GM18519 (cell line): ENCODE results near the gene DNAH14.
"Not testable (repeated sequence)": the region's sequence is repeated elsewhere in the genome, so short reads cannot be mapped to it uniquely, and the experiment has no call there.

Source experiments
- ATAC-seq: cut with Tn5 transposase; IDR thresholded peaks from one replicate; pipeline ENCODE4 v1.9.1; 2021; ENCODE audit warnings: mild to moderate bottlenecking, moderate library complexity; ENCODE audit not compliant: unreplicated experiment, low FRiP score

The DNAH14 gene

DNA sequence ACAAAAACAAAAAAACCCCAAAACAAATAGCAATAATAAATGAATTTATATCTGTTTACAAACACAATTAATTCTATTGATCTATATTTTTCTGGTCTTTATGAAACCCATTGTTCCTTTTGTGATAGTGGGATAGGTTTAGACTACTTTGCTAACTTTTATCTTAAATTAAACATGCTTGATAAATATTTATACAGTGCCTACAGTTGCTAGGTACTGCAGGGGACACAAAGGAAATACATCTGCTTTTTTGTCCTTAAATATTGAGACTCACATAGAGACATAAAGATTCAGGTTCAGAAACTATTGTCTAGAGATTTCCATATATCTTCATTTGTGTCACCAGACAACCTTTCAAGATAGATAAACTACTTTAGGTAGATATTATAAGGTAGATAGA is 8.5 kb upstream of the DNAH14 start:
- ATAC-seq = no peak

- ATAC-seq = no peak
Observed at GRCh38 chr1:224921354-224921753, 8.1 kb upstream of the DNAH14 start.

GRCh38 chr1:224922404-224923164 is 6.9 kb upstream of the DNAH14 start:
- ATAC-seq = no peak

DNA sequence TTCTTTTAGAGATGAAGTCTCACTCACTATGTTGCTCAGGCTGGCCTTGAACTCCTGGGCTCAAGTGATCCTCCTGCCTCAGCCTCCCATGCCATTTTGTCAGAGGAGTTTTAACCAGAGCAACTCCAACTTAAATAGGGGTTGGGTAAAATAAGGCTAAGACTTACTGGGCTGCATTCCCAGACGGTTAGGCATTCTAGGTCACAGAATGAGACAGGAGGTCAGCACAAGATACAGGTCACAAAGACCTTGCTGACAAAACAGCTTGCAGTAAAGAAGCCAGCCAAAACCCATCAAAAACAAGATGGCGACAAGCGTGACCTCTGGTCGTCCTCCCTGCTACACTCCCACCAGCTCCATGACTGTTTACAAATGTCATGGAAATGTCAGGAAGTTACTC is 5.7 kb upstream of the DNAH14 start:
- ATAC-seq = no peak

DNA sequence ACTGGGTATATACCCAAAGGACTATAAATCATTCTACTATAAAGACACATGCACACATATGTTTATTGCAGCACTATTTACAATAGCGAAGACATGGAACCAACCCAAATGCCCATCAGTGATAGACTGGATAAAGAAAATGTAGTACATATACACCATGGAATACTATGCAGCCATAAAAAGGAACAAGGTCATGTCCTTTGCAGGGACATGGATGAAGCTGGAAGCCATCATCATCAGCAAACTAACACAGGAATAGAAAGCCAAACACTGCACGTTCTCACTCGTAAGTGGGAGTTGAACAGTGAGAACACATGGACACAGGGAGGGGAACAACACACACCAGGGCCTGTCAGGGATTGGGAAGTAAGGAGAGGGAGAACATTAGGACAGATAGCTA is 1.8 kb upstream of the DNAH14 start:
- ATAC-seq = not testable (repeated sequence)

GRCh38 chr1:224928906-224929305 is 569 bp upstream of the DNAH14 start:
- no peak for ATAC-seq

DNA sequence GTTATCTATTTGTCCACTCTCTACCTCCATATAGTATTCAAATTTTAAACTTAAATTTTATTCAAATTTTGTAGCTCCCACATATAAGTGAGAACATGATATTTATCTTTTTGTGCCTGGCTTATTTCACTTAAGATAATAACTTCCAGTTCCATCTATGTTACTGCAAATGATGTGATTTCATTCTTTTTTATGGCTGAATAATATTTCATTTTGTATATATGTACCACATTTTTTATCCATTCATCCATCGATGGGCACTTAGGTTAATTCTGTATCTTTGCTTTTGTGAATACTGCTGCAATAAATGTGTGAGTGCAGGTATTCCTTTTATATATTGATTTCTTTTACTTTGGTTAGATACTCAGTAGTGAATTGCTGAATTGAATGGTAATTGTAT is 2.1 kb downstream of the DNAH14 start:
- no peak for ATAC-seq

DNA sequence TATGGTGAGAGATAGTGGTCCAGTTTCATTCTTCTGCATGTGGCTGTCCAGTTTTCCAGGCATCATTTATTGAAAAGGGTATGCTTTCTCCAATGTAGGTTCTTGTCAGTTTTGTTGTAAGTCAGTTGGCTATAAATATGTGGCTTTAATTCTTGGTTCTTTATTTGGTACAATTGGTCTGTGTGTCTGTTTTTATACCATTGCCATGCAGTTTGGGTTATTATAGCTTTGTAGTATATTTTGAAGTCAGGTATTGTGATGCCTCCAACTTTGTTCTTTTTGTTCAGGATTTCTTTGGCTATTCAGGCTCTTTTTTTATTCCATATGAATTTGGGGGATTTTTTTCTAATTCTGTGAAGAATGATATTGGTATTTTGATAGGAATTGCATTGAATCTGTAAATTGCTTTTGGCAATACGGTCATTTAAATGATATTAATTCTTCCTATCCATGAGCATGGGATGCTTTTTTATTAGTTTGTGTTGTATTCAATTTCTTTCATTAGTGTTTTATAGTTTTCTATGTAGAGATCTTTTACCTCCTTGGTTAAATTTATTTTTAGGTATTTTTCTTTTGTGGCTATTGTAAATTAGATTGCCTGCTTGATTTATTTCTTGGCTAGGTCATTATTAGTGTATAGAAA is 3.3 kb downstream of the DNAH14 start:
- no peak for ATAC-seq

DNA sequence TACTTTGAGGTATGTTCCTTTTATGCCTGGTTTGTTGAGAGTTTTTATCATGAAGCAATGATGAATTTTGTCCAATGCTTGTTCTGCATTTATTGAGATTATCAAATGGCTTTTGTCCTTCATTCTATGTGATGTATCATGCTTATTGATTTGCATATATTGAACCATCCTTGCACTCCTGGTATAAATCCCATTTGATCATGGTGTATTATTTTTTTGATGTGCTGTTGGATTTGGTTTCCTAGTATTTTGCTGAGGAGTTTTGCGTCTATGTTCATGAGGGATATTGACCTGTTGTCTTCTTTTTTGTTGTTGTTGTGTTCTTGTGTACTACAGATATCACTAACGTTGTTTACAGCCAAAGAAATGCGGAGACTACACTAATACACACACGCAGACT is 4.1 kb downstream of the DNAH14 start:
- no peak for ATAC-seq

GRCh38 chr1:224938652-224939051 is 9.2 kb downstream of the DNAH14 start:
- ATAC-seq = no peak

DNA sequence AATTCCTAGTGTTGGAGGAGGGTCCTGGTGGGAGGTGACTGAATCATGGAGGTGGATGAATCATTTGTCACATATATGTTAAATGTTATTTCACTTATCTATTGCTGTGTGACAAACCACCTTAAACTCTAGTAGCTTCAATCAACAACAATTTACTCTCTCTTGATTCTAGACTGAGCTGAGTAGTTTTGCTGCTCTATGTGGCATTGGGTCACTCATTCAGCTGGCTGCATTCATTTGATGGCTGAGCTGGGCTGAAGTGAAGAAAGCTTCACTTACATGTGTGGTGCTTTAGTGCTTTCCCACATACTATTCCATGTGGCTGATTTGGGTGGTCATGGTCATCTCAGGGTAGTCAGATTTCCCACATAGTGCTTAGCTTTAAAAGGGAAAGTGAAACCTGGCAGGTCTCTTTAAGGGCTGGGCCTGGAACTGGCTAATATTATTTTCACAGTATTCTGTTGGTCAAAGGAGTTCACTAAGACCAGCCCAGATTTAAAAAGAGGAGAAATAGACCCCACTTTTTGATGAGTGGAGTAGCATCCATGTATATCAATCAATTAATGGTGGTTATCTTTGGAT is 10.5 kb downstream of the DNAH14 start:
- ATAC-seq = no peak

DNA sequence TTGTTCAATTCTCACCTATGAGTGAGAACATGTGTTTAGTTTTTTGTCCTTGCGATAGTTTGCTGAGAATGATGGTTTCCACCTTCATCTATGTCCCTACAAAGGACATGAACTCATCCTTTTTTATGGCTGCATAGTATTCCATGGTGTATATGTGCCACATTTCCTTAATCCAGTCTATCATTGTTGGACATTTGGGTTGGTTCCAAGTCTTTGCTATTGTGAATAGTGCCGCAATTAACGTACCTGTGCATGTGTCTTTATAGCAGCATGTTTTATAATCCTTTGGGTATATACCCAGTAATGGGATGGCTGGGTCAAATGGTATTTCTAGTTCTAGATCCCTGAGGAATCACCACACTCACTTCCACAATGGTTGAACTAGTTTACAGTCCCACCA is 11.3 kb downstream of the DNAH14 start:
- ATAC-seq = not testable (repeated sequence)

DNA sequence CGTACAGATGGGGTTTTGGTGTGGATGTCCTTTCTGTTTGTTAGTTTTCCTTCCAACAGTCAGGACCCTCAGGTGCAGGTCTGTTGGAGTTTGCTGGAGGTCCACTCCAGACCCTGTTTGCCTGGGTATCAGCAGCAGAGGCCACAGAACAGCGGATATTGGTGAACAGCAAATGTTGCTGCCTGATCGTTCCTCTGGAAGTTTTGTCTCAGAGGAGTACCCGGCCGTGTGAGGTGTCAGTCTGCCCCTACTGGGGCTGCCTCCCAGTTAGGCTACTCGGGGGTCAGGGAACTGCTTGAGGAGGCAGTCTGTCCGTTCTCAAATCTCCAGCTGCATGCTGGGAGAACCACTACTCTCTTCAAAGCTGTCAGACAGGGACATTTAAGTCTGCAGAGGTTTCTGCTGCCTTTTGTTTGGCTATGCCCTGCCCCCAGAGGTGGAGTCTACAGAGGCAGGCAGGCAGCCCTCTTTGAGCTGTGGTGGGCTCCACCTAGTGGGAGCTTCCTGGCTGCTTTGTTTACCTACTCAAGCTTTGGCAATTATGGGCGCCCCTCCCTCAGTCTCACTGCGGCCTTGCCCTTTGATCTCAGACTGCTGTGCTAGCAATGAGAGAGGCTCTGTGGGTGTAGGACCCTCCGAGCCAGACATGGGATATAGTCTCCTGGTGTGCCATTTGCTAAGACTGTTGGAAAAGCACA is 16.3 kb downstream of the DNAH14 start:
- not testable (repeated sequence) for ATAC-seq

GRCh38 chr1:224946349-224946691 is 16.8 kb downstream of the DNAH14 start:
- ATAC-seq = not testable (repeated sequence)

DNA sequence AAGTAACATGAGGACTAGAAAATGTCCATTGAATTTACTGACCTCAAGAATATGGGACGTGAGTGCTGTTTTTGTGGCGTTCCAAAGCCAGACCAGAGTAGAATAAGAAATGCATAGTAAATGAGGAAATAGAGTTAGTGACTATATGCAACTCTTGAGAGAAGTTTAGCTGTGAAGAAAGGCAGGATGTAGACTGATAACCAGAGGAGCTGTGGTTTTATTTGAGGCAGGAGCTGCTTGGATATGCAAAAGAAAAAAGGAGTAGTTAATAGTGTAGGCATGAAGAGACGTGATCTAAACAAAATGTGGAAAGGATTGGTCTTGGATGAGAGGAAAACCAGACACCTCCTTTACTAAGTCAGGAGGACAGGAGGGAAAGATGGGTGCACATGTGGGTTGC is 28.2 kb downstream of the DNAH14 start:
- no peak for ATAC-seq

DNA sequence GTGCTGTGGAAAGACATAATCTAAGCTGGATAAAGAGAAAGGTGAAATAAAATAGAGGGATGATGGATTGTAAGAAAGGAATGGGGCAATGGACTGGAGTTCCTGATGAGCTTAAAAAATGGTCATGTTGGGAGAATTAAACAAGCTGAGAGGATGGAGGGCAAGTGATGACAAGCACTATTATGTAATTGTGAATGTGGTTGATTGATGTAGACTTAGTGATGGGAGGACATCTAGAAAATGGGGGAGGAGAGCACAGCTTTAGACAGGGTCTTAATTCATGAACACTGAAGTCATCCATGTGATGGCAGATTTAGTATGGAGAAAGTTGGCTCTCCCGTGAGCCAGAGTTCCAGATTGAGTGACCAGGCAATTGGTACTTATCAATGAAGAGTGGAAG is 29.0 kb downstream of the DNAH14 start:
- no peak for ATAC-seq

- ATAC-seq = no peak
Observed at GRCh38 chr1:224959115-224959514, 29.6 kb downstream of the DNAH14 start.

- no peak for ATAC-seq
Observed at GRCh38 chr1:224959656-224960055, 30.2 kb downstream of the DNAH14 start.

DNA sequence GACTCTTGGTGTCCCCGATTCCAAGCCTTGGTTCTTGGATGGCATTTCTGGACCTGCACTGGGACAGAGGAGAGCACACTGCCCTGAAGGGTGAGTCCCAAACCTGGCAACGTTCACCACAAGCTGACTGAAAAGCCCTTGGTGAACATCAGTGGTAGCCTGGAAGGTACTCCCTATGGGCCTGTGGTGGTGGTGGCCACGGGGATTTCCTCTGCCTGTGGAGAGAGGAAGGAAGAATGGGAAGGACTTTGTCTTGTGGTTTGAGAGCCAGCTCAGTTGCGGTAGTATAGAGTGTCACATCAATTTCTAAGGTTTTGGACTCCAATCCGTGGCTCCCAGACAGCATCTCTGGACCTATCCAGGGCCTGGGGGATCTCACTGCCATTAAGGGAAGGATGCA is 50.7 kb downstream of the DNAH14 start:
- no peak for ATAC-seq

- ATAC-seq = not testable (repeated sequence)
Observed at GRCh38 chr1:224981922-224982354, 52.5 kb downstream of the DNAH14 start.

- ATAC-seq = no peak
Observed at GRCh38 chr1:224988042-224988441, 58.6 kb downstream of the DNAH14 start.
